ENCODE data around the gene TYW1B. TPM values are rescaled to one million over a fixed set of nuclear protein-coding genes. Genes with fewer than 3 reads are reported as not detected.
"Not testable (repeated sequence)": the region's sequence is repeated elsewhere in the genome, so short reads cannot be mapped to it uniquely, and the experiment has no call there.

Gene TYW1B
- total RNA-seq, 4 donors from 2014 or later, result 1.4 to 5.5 (median 3.0) TPM

DNA sequence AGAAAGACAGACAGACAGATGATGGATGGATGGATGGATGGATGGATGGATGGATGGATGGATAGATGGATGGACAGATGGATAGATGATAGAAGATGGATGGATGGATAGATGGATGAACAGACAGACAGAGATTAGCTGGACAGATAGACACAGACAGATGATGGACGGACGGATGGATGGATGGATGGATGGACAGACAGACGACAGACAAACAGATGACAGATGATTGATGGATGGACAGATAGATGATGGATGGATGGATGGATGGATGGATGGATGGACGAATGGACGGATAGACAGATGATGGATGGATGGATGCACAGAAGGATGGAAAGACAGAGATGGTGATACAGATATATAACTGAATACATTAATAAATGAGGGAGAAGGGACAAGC, 224.9 kb downstream of the TYW1B start:
- no peak overlapping the region for H3K4me3 ChIP-seq
- no peaks in the 10 kb centered on the region for H3K9me3 ChIP-seq
- no peak overlapping the region for H3K27ac ChIP-seq
- 97% methylated on average over 5 of the region's 5 CpGs for WGBS
- no peaks in the 10 kb centered on the region for H3K4me1 ChIP-seq
- TF ChIP-seq POLR2A (IDR thresholded peaks at IDR 0.05) (no peak), POLR2AphosphoS5 (IDR thresholded peaks at IDR 0.05) (no peak), EP300 (IDR thresholded peaks at IDR 0.05) (no peak)
- TF ChIP-seq, protein P1, sequence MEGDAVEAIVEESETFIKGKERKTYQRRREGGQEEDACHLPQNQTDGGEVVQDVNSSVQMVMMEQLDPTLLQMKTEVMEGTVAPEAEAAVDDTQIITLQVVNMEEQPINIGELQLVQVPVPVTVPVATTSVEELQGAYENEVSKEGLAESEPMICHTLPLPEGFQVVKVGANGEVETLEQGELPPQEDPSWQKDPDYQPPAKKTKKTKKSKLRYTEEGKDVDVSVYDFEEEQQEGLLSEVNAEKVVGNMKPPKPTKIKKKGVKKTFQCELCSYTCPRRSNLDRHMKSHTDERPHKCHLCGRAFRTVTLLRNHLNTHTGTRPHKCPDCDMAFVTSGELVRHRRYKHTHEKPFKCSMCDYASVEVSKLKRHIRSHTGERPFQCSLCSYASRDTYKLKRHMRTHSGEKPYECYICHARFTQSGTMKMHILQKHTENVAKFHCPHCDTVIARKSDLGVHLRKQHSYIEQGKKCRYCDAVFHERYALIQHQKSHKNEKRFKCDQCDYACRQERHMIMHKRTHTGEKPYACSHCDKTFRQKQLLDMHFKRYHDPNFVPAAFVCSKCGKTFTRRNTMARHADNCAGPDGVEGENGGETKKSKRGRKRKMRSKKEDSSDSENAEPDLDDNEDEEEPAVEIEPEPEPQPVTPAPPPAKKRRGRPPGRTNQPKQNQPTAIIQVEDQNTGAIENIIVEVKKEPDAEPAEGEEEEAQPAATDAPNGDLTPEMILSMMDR (IDR thresholded peaks at IDR 0.05), result no peak
- no peaks in the 10 kb centered on the region for H3K36me3 ChIP-seq
- no peak for DNase-seq (ENCODE audit: low spot score in 2 of 2)
- H3K27me3 ChIP-seq, result no peaks in the 10 kb centered on the region

DNA sequence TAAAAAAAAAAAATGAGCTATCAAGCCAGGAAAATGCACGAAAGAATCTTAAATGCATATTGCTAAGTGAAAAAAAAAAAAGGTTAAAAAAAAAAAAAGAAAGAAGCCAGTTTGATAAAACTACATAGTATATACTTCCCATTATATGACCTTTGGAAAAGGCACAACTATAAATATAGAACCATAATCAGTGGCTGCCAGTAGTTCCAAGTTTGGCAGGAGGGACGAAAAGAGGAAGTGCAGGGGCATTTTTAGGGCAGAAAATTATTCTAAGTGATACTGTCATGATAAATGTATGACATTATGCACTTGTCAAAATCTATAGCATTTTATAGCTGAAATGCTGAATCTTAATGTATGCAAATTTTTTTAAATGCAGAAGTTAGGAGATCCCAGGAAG, 226.3 kb downstream of the TYW1B start:
- not testable (repeated sequence) for DNase-seq (ENCODE audit: low spot score in 2 of 2); H3K4me1 ChIP-seq; H3K36me3 ChIP-seq; H3K4me3 ChIP-seq; H3K27me3 ChIP-seq; H3K27ac ChIP-seq; H3K9me3 ChIP-seq
- WGBS, result 59% methylated on average over 2 of the region's 2 CpGs

DNA sequence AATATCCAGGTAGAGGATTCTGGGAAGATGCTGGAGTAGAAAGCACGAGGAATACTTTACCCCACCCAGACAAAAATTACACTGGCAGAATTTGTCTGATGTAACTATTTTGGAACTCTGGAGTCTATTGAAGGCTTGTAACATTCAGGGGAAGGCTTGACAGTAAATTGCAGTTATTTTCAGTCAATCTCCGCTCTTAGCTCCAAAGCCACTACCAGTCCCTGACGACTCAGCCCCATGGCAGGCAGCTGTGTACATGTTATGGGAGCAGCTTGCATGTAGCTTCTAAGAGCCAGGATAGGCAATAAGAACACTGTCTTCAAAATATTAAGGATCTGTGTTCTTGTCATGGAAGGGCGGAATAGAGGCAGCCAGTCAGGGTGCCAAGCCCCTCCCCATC, 238.0 kb downstream of the TYW1B start:
- not testable (repeated sequence) for H3K27ac ChIP-seq; DNase-seq (ENCODE audit: low spot score in 2 of 2); H3K4me3 ChIP-seq; H3K4me1 ChIP-seq; H3K9me3 ChIP-seq; H3K36me3 ChIP-seq; H3K27me3 ChIP-seq
- 88% methylated on average over 4 of the region's 4 CpGs for WGBS

DNA sequence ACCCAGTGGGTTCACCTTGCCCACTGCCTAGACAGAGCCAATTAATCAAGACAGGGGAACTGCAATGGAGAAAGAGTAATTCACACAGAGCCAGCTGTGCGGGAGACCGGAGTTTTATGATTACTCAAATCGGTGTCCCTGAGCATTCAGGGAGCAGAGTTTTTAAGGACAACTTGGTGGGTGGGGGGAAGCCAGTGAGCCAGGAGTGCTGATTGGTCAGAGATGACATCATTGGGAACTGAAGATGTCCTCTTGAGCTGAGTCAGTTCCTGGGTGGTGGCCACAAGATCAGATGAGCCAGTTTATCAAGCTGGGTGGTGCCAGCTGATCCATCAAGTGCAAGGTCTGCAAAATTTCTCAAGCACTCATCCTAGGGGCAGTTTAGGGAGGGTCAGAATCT, 240.7 kb downstream of the TYW1B start:
- H3K4me1 ChIP-seq; H3K27ac ChIP-seq; H3K27me3 ChIP-seq; H3K9me3 ChIP-seq; H3K4me3 ChIP-seq; H3K36me3 ChIP-seq; DNase-seq (ENCODE audit: low spot score in 2 of 2): not testable (repeated sequence)
- 93% methylated on average over 3 of the region's 3 CpGs for WGBS

DNA sequence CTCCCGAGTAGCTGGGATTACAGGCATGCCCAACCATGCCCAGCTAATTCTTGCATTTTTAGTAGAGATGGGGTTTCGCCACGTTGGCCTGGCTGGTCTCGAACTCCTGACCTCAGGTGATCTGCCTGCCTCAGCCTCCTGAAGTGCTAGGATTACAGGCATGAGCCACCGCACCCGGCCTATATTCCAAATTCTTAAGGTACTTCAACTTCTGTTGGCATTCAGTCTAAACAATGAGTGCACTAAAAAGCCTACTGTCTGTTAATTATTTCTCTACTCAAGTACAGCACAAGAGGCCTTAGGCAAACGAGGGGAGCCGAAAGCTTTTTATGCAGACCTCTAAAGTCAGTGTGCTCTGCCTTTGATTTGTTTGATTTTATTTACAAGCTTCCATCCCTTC, 243.4 kb downstream of the TYW1B start:
- not testable (repeated sequence) for DNase-seq (ENCODE audit: low spot score in 2 of 2)

DNA sequence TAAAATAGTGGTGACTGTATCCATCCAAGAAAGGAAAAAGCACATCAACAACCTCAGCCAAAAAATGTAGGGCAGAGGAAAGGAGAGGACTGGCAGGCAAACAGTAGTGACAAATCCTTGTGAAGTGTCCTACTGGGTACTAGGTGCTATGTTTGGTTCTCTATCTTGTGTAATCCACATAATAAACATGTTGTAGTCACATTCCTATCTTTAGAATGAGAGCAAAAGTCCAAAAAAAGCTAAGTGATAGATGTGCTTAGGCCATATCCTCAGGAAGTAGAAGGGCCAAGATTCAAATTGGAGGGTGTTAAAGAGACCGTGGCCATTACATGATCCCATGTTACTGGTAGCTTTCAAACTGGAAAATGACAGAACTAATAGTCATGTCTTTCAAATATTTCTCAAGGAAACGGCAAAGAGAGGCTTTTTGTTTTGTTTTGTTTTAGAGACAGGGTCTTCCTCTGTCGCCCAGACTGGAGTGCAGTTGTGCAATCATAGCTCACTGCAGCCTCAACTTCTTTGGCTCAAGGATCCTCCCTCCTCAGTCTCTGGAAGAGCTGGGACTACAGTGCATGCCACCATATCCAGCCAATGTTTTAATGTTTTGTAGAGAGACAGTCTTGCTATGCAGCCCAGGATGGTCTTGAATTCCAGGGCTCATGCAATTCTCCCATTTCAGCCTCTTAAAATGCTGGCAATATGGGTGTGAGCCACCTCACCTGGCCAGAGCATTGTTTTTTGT, 244.2 kb downstream of the TYW1B start:
- DNase-seq (ENCODE audit: low spot score in 2 of 2); H3K36me3 ChIP-seq; H3K27ac ChIP-seq; H3K9me3 ChIP-seq; H3K27me3 ChIP-seq; H3K4me1 ChIP-seq; H3K4me3 ChIP-seq: not testable (repeated sequence)
- WGBS, result 84% methylated on average over 3 of the region's 3 CpGs

More for the DNA sequence above, 243.4 kb downstream of the TYW1B start:
- not testable (repeated sequence) for H3K27ac ChIP-seq, H3K9me3 ChIP-seq, H3K27me3 ChIP-seq, H3K36me3 ChIP-seq, H3K4me3 ChIP-seq, H3K4me1 ChIP-seq
- WGBS, result 96% methylated on average over 8 of the region's 8 CpGs

DNA sequence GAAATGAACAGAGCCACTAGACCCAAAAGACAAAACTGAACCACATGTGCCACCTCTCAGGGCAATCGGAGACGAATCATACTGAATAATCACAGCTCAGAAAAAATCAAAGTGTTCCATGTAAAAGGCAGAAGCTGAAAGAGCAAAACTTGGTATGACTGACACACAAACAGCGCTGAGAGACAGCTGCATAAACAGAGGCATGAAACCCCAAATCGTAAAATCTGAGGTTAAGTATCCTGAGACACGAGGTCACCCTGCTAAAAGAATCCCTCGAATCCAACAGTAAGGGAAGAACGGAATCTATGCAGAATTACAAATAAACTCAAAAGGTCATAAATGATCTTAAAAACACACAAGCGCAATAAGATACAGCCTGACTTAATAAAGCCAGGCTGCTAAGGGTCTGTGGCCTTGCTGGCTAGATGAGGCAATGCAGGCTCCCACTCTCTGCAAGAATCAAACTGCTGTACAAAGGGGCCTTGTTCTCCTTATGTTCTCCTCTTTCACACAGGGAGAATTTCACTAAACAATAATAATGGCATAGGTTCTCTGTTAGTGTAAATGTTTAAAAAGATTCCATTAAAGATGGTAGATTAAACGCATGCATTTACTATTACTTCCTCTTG, 247.7 kb downstream of the TYW1B start:
- H3K36me3 ChIP-seq; H3K4me1 ChIP-seq; DNase-seq (ENCODE audit: low spot score in 2 of 2); H3K27me3 ChIP-seq; H3K27ac ChIP-seq; H3K9me3 ChIP-seq; H3K4me3 ChIP-seq: not testable (repeated sequence)
- 81% methylated on average over 9 of the region's 9 CpGs for WGBS

DNA sequence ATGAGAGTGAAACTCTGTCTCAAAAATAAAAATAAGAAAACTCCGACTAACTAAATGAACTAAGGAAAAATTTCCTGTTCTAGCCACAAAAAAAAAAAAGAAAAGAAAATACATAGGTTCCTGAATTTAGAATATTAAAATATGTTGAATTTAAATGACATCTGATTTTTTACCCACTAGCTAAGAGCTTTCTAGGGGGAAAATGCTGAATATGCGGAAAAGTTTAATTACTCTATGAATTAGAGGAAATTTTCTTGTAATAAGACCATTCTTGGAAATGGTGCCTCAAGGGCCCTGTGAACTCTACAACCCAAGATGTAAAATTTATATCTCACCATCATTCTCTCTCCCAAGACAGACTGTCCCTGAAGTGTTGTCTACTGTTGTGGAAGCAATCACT, 250.9 kb downstream of the TYW1B start:
- WGBS, result 99% methylated on average over 2 of the region's 2 CpGs
- no peak for DNase-seq (ENCODE audit: low spot score in 2 of 2)
- H3K36me3 ChIP-seq, result peaks cover 3% of the 10 kb centered on the region
- H3K27ac ChIP-seq, result no peak overlapping the region
- H3K27me3 ChIP-seq, result no peaks in the 10 kb centered on the region
- H3K9me3 ChIP-seq, result no peaks in the 10 kb centered on the region
- no peaks in the 10 kb centered on the region for H3K4me1 ChIP-seq
- no peak overlapping the region for H3K4me3 ChIP-seq
- TF ChIP-seq, protein P1 (IDR thresholded peaks at IDR 0.05), result no peak
- TF ChIP-seq POLR2AphosphoS5 (IDR thresholded peaks at IDR 0.05) (no peak), EP300 (IDR thresholded peaks at IDR 0.05) (no peak), POLR2A (IDR thresholded peaks at IDR 0.05) (no peak)

DNA sequence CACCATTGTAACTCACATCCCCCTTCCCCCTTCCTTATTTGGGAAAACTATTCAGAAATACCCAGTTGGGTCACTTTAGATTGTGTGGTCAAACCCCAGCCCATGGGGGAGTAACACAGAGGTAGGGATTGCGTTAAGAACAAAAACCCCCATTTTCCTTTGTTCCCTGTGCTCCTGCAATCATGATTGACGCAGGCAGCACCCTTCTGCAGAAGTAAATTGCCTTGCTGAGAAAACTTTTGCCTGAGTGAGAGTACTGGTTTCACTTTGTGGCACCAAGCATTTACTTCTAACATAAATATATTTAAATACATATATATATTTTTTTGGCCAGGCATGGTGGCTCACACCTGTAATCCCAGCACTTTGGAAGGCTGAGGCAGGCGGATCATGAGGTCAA, 266.0 kb downstream of the TYW1B start:
- DNase-seq (ENCODE audit: low spot score in 2 of 2); H3K27ac ChIP-seq; H3K9me3 ChIP-seq; H3K27me3 ChIP-seq; H3K36me3 ChIP-seq; H3K4me1 ChIP-seq; H3K4me3 ChIP-seq: not testable (repeated sequence)
- WGBS, result 93% methylated on average over 3 of the region's 3 CpGs

DNA sequence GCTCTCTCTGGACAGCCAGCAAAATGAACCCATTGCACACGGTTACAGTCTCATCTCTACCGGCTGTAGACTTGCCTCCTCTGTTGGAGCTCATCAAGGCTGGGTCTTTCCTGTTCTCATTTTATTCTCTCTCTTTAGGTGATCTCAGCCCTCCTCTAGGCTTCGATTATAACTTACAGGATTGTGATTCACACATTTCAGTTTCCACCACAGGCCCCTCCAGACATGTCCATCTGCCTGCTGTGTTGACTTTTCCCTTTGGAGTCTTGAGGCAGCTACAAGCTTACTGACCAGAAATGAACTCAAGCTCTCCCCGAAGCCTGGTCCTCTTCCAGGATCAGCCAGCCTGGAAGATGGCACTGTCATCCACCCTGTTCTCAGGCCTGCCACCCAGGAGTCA, 268.5 kb downstream of the TYW1B start:
- H3K27ac ChIP-seq; H3K27me3 ChIP-seq; H3K4me3 ChIP-seq; DNase-seq (ENCODE audit: low spot score in 2 of 2); H3K4me1 ChIP-seq; H3K9me3 ChIP-seq; H3K36me3 ChIP-seq: not testable (repeated sequence)
- WGBS, result 96% methylated on average over 3 of the region's 4 CpGs

DNA sequence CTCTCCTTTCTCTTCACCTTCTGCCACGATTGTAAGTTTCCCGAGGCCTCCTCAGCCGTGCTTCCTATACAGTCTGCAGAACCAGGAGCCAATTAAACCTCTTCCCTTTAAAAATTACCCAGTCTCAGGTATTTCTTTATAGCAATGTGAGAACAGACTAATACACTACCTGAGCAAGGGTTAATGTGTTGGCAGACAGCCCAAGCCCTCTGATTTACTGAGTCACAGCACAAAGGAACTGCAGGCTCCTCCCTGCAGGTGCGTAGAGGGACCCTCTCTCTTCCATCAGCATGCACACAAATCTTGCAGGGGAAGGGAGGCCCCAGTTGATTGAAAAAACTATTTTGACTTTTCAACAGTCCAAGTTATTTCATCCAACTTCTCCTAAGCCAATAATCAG, 271.3 kb downstream of the TYW1B start:
- H3K4me1 ChIP-seq; H3K27ac ChIP-seq; DNase-seq (ENCODE audit: low spot score in 2 of 2); H3K36me3 ChIP-seq; H3K4me3 ChIP-seq; H3K9me3 ChIP-seq; H3K27me3 ChIP-seq: not testable (repeated sequence)
- 36% methylated on average over 4 of the region's 4 CpGs for WGBS

DNA sequence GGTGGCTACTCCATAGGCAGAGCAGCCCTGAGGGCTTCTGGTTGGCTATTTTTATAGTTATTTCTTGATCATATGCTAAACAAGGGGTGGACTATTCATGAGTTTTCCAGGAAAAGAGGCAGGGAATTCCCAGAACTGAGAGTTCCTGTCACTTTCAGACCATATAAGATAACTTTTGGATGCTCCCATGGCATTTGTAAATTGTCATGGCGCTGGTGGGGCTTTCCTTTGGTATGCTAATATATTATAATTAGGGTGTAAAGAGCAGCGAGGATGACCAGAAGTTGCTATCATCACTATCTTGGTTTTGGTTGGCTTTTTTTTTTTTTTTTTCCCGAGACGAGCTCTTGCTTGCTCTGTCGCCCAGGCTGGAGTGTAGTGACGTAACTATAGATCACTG, 272.8 kb downstream of the TYW1B start:
- DNase-seq (ENCODE audit: low spot score in 2 of 2); H3K9me3 ChIP-seq; H3K4me3 ChIP-seq; H3K27ac ChIP-seq; H3K4me1 ChIP-seq; H3K27me3 ChIP-seq; H3K36me3 ChIP-seq: not testable (repeated sequence)
- WGBS, result 74% methylated on average over 6 of the region's 6 CpGs

All from suprapubic skin (tissue), 4 donors.